ENCODE results near the gene TNNT3.

The TNNT3 gene

DNA sequence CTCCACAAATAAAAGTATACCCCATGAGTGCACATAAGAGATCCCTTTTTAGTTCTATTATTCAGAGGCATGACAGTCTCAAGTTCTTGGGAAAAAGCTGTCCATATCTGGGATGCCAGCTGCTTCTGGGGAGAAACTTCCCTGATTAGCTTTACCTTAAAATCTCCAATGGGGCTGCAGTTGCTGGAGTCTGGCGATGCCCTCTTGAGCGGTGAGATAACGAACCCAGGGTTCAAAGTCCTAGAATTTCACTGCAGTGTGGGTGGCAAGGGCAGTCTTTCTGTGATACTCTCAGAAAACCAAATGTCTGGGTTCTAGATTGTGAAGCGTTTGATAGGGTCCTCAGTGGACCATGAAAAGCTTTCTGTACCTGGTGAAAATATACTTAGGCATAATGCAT is 20.4 kb upstream of the TNNT3 start:
- DNase-seq = no peak

- DNase-seq = no peak
Observed at GRCh38 chr11:1899686-1900085, 19.8 kb upstream of the TNNT3 start.

DNA sequence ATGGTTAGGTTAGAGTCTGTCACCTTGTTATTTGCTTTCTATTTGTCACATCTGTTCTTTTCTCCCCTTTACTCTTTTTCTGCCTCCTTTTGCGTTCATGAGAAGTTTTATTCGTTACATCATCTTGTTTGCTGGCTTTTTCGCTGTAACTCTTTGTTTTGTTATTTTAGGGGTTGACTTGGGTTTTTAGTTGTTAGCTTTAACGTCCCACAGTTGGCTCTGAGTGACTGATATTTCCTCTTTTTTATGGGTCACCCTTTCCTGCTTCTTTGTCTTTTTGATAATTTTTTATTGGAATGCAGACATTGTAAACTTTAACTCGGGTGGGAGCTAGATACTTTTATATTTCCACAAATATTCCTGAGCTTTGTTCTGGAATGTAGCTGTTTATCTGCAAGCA is 13.3 kb upstream of the TNNT3 start:
- no peak for DNase-seq

DNA sequence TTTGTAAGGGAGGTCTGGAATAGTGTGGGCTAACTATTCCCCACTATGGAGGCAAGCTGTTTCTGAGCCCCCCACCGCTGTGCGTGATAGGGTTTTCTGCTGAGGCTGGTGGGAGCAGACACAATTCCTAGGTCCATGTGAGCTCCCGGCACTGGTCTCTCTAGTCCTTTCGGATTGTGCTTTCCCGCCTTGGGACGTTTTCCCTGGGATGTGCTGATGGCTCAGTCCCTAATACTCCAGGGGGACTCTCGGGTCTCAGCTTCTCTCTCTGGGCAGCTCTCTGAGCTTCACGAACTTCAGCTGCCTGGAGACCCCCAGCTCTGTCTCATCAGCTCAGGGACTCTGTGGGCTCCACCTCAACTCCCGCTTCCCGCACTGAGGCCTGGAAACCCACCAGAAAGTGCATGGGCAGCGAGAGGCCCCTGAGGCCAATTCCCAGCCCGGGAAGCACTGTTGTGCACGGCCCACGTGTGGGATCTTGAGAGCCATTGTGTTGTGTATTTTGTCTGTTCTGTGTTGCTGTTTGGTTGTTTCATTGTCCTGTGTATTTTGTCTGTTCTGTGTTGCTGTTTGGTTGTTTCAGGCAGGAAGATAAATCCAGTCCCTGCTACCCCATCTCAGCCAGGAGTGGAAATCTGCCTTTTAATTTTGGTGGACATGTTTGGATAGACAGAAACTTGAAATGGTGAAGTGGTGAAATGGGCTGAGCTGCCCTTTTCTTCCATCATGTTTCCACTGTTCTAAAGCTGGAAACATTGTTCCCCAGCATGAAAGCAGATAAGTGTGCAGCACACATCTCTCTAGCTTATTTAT is 12.7 kb upstream of the TNNT3 start:
- DNase-seq = no peak

DNA sequence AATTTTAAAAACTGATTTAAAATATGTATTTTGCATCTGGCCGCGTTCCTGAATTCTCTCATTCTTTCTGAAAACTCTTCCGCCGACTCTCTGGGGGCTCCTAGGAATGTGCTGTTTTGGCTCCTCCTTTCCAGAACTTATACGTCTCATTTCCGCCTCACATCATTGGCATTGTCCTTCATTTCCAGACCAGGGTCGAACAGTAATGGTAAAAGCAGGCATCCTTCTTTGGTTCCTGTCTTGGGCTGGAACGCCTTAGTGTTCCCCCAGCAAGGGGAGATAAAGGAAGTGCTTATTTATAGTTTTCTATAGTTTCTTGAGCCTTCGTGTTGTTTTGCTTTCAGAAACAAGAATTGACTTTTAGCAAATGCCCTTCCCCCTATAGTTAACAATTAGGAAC is 10.9 kb upstream of the TNNT3 start:
- no peak for DNase-seq

GRCh38 chr11:1909524-1909923 is 10.0 kb upstream of the TNNT3 start:
- no peak for DNase-seq

DNA sequence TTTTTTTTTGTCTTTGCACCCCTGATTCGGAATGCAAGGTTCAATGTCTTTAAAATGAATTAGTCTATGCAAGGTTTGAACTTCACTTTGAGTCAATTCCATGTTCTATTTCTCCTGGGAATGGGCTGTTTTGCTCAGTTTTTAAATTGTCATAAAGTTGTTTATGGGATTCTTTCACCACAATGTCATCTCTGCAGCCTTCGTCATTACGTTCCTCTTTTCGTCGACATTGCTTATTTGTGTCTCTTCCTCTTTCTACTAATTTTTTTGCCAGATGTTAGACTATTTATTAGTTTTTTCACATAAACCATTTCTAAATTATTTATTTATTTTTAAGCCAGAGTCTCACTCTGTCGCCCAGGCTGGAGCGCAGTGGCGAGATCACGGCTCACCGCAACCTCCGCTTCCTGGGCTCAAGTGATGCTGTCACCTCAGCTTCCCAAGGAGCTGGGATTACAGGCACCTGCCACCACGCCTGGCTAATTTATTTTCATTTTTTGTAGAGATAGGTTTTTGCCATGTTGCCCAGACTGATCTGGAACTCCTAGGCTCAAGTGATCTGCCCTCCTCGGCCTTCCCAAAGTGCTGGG is 7.1 kb upstream of the TNNT3 start:
- DNase-seq = no peak

DNA sequence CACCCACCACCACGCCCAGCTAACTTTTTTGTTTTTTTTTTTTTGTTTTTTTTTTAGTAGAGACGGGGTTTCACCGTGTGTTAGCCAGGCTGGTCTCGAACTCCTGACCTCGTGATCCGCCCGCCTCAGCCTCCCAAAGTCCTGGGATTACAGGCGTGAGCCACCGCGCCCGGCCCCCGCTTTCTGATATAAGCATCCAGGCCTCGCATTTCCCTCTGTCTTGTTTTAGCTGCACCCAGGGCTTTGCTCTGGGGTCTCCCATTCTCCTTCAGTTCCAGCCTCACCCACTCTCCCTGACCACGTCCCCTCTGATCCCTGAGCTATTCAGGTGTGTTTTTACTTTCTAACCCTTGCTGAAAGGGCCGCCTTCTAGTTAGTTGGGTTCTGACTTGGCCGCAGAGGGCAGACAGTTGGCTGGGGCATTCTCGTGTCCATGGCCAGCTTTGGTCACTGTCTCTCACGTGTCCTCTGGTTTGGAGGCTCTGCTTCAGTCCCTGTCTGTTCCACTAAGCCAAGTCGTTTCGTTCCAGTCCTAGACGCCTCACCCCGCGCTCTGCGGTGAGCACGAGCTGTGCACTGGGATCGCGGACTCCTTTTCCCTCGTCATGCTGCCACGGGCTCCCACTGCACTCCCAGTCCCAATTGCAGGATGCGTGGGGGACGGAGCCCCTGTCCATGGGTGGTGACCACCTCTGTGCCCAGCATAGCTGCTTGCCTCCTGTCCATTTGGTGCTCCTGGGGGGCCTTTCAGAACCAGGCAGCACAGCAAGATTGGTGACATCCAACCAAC is 6.0 kb upstream of the TNNT3 start:
- DNase-seq = no peak

GRCh38 chr11:1915795-1916131 is 3.7 kb upstream of the TNNT3 start:
- DNase-seq = no peak

GRCh38 chr11:1916132-1916985 is 3.1 kb upstream of the TNNT3 start:
- no peak for DNase-seq

DNA sequence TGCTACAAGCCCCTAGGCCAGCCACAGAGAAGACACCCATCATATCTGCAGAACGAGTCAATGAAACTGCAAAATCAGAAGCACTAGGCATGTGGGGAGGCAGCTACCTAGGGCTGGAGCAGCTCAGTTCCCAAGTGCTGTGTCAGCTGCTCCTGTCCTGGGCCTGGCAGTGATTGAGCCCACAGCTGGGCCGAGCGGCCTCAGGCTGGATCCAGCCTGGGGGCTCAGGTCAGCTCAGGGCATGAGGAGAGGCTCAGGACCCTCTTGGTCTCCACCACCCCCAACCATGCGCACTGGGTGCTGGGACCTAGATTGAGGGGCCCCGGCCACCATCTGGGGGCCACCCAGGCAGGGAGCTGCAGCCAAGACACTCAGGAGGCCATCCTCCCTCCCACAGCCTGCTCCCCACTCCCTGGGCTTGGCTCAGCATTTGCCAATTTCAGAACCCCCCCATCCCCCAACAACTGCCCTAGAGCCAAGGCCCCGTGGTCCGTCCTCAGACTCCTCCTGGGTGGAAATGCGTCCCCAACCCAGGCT is 2.4 kb upstream of the TNNT3 start:
- no peak for DNase-seq

GRCh38 chr11:1917523-1918435 is 1.7 kb upstream of the TNNT3 start:
- DNase-seq = no peak

DNA sequence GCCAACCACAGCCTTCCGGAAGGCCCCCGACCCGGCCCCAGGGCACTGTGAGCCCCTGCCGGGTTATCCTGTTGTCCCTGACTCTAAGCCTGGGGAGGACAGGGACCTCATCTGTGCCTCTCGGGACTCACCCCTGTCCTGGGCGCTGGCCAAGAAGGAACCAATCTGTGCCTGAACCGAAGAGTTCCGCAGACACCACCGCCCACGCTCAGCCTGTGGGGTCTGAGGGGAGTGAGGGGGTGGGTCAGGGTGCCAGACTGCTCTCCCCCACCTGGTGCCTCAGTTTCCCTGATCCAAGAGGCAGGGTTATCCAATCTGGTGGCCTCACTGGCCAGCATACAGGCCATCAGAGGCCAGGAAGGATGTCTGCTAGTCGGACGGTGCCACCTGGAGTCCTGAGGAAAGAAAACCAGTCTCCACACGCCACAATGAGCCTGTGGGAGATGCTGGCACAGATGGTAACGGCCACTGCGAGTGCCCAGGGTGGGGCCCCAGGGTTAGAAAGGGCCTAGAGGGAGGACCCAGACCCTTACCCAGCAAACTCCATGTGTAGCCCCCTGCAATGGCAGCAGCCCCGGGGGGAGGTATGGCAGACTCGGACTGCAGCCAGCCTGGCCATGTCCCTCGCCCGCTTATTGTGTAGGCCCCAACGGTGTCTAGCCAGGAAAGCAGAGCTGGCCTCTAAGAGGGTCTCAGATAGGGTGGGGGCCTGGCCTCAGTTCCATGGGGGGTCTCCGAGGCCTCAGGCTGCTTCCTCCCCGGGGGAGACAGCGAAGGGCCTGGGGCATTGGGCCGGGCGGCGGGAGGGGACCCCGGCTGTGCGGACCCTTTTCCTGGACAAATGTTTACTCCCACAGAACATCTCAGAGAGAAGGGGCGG is 827 bp upstream of the TNNT3 start:
- DNase-seq = no peak

DNA sequence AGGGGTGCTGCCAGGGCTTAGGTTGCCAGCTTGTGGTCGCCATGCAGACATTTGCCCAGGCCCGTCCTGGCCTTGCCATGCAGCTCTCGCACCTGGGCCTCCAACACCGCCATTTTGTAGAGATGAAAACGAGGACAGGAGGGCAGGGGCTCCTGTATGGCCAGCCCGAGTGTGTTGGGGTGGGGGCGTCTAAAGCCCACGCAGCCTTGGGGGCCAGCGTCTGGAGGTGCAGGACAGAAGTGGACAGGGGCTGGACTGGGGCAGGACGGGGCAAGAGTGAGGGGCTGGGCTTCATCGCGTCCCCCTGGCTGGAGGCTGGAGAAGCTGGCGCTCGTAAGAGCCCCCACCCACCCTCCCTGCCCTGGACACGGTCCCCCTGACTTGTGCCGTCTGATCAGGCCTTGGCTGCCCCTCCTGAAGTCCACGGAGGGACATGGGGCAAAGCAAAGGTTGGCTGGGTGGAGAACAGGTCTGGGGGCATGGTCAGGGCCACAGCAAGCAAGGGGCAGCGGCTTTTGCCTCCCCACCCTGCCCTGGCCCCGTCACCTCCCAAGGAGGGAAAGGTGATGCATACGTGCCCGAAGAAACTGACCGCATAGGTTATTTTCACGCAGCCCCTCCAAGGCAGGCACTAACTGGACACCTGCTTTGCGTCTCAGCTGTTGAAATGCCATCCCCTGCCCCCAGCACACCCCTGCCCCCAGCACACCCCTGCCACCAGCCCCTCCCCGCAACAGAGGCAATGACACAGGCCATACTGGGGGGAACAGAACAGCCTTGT is 815 bp downstream of the TNNT3 start:
- DNase-seq = no peak

DNA sequence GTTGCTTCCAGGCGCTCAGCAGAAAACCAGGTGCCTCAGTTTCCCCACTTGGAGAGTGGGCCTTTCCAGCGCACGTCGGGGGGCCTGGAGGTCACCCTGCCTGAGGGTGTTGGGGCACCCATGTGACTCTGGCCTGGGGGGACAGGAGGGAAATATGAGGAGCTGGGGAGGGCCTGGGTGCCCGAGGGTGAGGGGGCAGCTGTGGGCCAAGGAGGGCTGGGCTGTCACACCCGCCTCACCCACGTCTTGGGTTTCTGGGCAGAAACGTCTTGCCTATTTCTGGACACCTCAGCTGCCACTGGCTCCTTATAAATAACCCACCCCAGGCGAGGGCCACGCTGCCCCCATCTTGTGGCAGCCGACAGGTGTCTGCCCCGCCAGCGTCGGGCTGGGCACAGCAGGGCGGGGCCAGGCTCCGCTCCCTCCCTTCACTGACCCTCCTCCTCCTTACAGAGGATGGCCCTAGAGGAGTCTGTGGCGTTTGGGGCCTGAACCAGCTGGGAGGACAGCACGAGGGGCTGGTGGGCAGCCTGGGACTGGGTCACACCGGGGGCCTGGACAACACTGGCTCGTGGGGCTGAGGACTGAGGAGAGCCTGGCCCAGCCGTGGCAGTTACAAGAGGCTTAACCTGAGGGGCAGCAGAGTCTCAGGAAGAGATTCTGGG is 1.5 kb downstream of the TNNT3 start:
- no peak for DNase-seq

- no peak for DNase-seq
Observed at GRCh38 chr11:1921574-1922141, 2.2 kb downstream of the TNNT3 start.

DNA sequence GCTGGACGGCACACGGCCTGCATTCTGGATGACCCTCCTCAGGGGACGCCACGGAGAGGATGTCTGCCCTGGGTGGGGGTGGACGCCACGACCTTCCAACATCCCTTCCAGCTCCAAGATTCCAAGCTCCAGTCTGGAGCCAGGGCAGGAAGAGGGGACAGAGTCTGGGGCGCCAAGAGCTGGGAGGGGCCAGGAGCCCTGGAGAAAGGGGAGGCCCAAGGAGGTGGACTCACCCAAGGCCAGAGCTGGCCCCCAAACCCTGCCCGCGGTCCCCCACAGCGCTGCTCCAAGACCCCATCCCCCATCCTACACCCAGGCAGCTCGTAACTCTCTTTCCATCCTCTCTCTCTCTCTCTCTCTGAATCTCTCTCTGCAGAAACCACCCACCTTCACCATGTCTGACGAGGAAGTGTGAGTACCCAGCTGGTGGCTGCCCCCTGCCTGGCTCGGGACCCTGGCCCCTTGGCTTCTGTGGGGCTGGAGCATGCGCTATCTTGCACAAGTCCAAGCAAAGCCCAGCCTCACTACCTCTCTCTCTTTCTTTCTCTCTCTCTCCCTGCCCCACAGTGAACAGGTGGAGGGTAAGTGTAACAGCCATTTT is 3.1 kb downstream of the TNNT3 start:
- no peak for DNase-seq

DNA sequence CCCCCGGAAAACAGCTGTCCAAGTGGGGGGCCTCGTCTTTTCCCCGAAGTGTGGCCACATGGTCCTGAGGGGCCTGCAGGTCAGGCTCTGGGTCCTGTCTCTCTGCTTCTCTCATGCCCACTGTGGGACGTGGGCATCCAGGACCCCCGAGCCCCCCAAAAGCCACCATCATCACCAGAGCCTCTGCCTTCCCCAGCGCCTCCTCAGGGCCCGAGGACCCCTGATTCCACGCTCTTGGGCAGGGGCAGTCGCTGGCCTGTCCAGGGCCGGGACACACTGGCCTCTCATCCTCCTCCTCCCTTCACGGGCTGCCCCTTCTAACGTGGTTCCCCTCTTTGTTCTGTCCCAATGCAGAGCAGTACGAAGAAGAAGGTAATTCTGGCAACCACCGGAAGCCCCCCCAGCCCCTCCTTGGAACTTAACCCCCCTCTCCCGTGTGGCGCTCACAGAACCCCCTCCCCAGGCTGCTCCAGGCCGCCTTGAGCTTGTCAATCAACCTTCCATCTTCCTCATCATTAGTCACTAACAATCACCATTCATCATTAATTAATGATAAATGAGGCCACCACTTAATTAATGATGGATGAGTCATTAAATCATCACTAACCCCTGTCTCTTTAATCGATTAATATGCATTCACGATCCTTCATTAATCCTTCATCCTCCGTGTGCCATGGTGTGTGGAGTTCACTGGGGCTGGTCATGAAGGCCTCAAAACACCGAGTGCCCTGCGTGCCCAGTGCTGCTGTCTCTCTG is 3.9 kb downstream of the TNNT3 start:
- DNase-seq = no peak

Measured in central memory CD4-positive, alpha-beta T cell (primary cell).